Neural cell (in vitro differentiated cells): ENCODE data around the gene PALM3. TPM values are rescaled to one million over a fixed set of nuclear protein-coding genes. Genes with fewer than 3 reads are reported as not detected.

ENCODE experiments used
- H2AFZ ChIP-seq: fragments of 200-600, 300-800 bp; sonication (generic), shearing (Covaris generic); 2 replicates; pipeline ENCODE4 v1.6.0; 2014; ENCODE audit warnings: low read depth, mild to moderate bottlenecking, antibody characterized with exemption, low read length, moderate library complexity
- H3F3A ChIP-seq: fragments of 200-600 bp; shearing (Covaris generic); 2 replicates; pipeline ENCODE4 v1.6.1; 2016; ENCODE audit warnings: mild to moderate bottlenecking, moderate library complexity, mixed read lengths, antibody characterized with exemption, low read length; ENCODE audit not compliant: insufficient read depth, poor library complexity, severe bottlenecking
- H3K27ac ChIP-seq: fragments of 200-600, 300-800 bp; sonication (generic), shearing (Covaris generic); 2 replicates; pipeline ENCODE4 v1.5.1; 2014; ENCODE audit warnings: mild to moderate bottlenecking, low read length, moderate library complexity
- H3K27me3 ChIP-seq: fragments of 300-800, 200-600 bp; sonication (generic), shearing (Covaris generic); 2 replicates; pipeline ENCODE4 v1.6.0; 2014; ENCODE audit warnings: mild to moderate bottlenecking, low read depth, low read length, moderate library complexity; ENCODE audit not compliant: insufficient read depth
- H3K36me3 ChIP-seq: fragments of 300-800, 200-600 bp; sonication (generic), shearing (Covaris generic); 2 replicates; pipeline ENCODE4 v1.5.1; 2014; ENCODE audit warnings: mild to moderate bottlenecking, antibody characterized with exemption, low read length, moderate library complexity; ENCODE audit not compliant: insufficient read depth
- H3K4me2 ChIP-seq: fragments of 300-800, 200-600 bp; sonication (generic), shearing (Covaris generic); 2 replicates; pipeline ENCODE4 v1.6.0; 2014; ENCODE audit warnings: mild to moderate bottlenecking, low read length
- H3K4me3 ChIP-seq: fragments of 300-800, 200-600 bp; sonication (generic), shearing (Covaris generic); 2 replicates; pipeline ENCODE4 v1.5.1; 2014; ENCODE audit warnings: mild to moderate bottlenecking, low read length, moderate library complexity
- H3K79me2 ChIP-seq: fragments of 200-600 bp; shearing (Covaris generic); replicated peaks from 2 replicates; pipeline ENCODE4 v1.6.0; 2014; ENCODE audit warnings: mild to moderate bottlenecking, low read length, moderate library complexity; ENCODE audit not compliant: insufficient read depth
- H3K9ac ChIP-seq: fragments of 300-800, 200-600 bp; sonication (generic), shearing (Covaris generic); 2 replicates; pipeline ENCODE4 v1.6.1; 2016; ENCODE audit warnings: mild to moderate bottlenecking, low read length, mixed read lengths
- H3K9me2 ChIP-seq: fragments of 200-600 bp; shearing (Covaris generic); 2 replicates; pipeline ENCODE4 v1.6.1; 2016; ENCODE audit warnings: mild to moderate bottlenecking, low read length, mixed read lengths; ENCODE audit not compliant: insufficient read depth
- H3K9me3 ChIP-seq: fragments of 200-600, 300-800 bp; sonication (generic), shearing (Covaris generic); 2 replicates; pipeline ENCODE4 v1.6.1; 2016; ENCODE audit warnings: mild to moderate bottlenecking, mixed run types, low read length, moderate library complexity, mixed read lengths
- H4K20me1 ChIP-seq: fragments of 200-600 bp; shearing (Covaris generic); 2 replicates; pipeline ENCODE4 v1.6.1; 2016; ENCODE audit warnings: mild to moderate bottlenecking, mixed run types; ENCODE audit not compliant: insufficient read depth
- CTCF ChIP-seq: fragments of 450-650 bp; IDR thresholded peaks from 2 replicates; pipeline ENCODE4 v1.5.1; 2014; ENCODE audit warnings: antibody characterized with exemption, mild to moderate bottlenecking, moderate library complexity; ENCODE audit not compliant: poor library complexity, severe bottlenecking
- RAD21 ChIP-seq: fragments of 450-650 bp; conservative IDR thresholded peaks from 2 replicates; pipeline ENCODE4 v1.6.1; 2014; ENCODE audit warnings: antibody characterized with exemption, mild to moderate bottlenecking, moderate library complexity
- polyA plus RNA-seq: library from polyadenylated mRNA; depleted of rRNA; stranded (reverse); fragments of >200 nt; gene quantifications from 2 replicates; pipeline ENCODE4 v1.2.3, GENCODE V29; 2014

Gene PALM3
- polyA plus RNA-seq, 1 donor from 2014 or later: 0.33 TPM

- H3K27ac ChIP-seq: peak overlapping the region; percentile 98
These were observed 57.1 kb downstream of the PALM3 start for GRCh38 chr19:14004619-14005348.

More at GRCh38 chr19:14004619-14005348, 57.1 kb downstream of the PALM3 start:
- Histone ChIP-seq H3K9me3 (no peaks in the 10 kb centered on the region), H3K9ac (no peak overlapping the region), H3K27me3 (no peaks in the 10 kb centered on the region), H3K4me2 (no peak overlapping the region), H3K79me2 (peaks cover 27% of the 10 kb centered on the region), H3K36me3 (no peaks in the 10 kb centered on the region), H3K9me2 (no peaks in the 10 kb centered on the region), H4K20me1 (no peaks in the 10 kb centered on the region), H2AFZ (no peak overlapping the region), H3F3A (no peaks in the 10 kb centered on the region), H3K4me3 (peak overlapping the region; percentile 74)
- TF ChIP-seq RAD21 (no peak), CTCF (no peak)

Other genes starting within 250 kb of the PALM3 start
- gene NANOS3, start 184.9 kb downstream of the PALM3 start, polyA plus RNA-seq: 3.2 and 3.8 TPM in 2 replicates
- gene BRME1, start 156.0 kb downstream of the PALM3 start, polyA plus RNA-seq: 6.2 and 8.5 TPM in 2 replicates
- 24.5 and 26.9 TPM in 2 replicates for gene CC2D1A, start 155.9 kb downstream of the PALM3 start, polyA plus RNA-seq
- not detected in 2 replicates for gene PODNL1, start 123.7 kb downstream of the PALM3 start, polyA plus RNA-seq
- 39.4 and 57.6 TPM in 2 replicates for gene DCAF15, start 109.6 kb downstream of the PALM3 start, polyA plus RNA-seq
- 2.2 and 3.0 TPM in 2 replicates for gene RFX1, start 55.8 kb downstream of the PALM3 start, polyA plus RNA-seq
- not detected in 2 replicates for gene RLN3, start 33.9 kb downstream of the PALM3 start, polyA plus RNA-seq
- gene IL27RA, start 30.3 kb downstream of the PALM3 start, polyA plus RNA-seq: 1.0 and 1.6 TPM in 2 replicates
- gene MISP3, start 10.7 kb upstream of the PALM3 start, polyA plus RNA-seq: 3.7 and 8.2 TPM in 2 replicates
- gene C19orf67, start 23.7 kb upstream of the PALM3 start, polyA plus RNA-seq: not detected in 2 replicates
- 32.4 and 38.1 TPM in 2 replicates for gene SAMD1, start 28.7 kb upstream of the PALM3 start, polyA plus RNA-seq
- 11.7 and 28.1 TPM in 2 replicates for gene PRKACA, start 55.7 kb upstream of the PALM3 start, polyA plus RNA-seq
- 0.32 and 0.34 TPM in 2 replicates for gene ASF1B, start 74.5 kb upstream of the PALM3 start, polyA plus RNA-seq
- 22.2 and 28.5 TPM in 2 replicates for gene ADGRL1, start 144.1 kb upstream of the PALM3 start, polyA plus RNA-seq